BE2C (cell line): Measurements from ENCODE around the gene TGFBR3.

Experiments
- DNase-seq: peaks from one replicate; pipeline ENCODE4 v3.0.0-alpha.2; 2020
- H3K27me3 ChIP-seq: fragments of 250-450 bp; sonication (Bioruptor Pico); 2 replicates; pipeline ENCODE4 v1.5.1; 2020; ENCODE audit warnings: mild to moderate bottlenecking
- H3K36me3 ChIP-seq: fragments of 250-450 bp; sonication (Bioruptor Pico); 2 replicates; pipeline ENCODE4 v1.5.1; 2020; ENCODE audit warnings: mild to moderate bottlenecking
- H3K4me1 ChIP-seq: fragments of 250-450 bp; sonication (Bioruptor Pico); 2 replicates; pipeline ENCODE4 v1.5.1; 2020
- H3K4me3 ChIP-seq: 2 replicates; pipeline ENCODE4 v1.5.1; 2011; ENCODE audit warnings: low read depth, low read length
- H3K9me3 ChIP-seq: fragments of 250-450 bp; sonication (Bioruptor Pico); 2 replicates; pipeline ENCODE4 v1.5.1; 2020
- TF ChIP-seq, protein P1 (sequence below): IDR thresholded peaks from 2 replicates; pipeline ENCODE4 v1.5.1; 2012; ENCODE audit warnings: mild to moderate bottlenecking, low read depth, low read length

The TGFBR3 gene

DNA sequence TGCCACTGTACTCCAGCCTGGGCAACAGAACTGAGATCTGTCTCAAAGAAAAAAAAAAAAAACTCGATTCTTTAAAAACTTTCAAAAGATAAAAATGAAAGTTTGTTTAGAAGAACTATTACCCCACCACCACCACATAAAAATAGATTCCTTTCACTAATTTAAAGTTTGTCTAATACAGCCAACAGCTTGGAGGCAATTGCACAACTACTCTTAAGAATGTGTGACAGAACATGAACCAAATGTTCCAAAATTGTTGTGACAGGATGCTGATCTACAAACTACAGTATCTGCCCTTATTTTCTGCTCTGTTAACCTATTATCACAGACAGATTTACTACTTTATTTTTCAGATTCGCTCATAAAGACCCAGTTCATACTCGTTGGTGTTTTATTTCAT is 5.5 kb upstream of the TGFBR3 start:
- Histone ChIP-seq H3K4me3 (no peak overlapping the region), H3K36me3 (no peaks in the 10 kb centered on the region), H3K9me3 (no peaks in the 10 kb centered on the region), H3K4me1 (no peaks in the 10 kb centered on the region), H3K27me3 (no peaks in the 10 kb centered on the region)
- TF ChIP-seq, protein P1, sequence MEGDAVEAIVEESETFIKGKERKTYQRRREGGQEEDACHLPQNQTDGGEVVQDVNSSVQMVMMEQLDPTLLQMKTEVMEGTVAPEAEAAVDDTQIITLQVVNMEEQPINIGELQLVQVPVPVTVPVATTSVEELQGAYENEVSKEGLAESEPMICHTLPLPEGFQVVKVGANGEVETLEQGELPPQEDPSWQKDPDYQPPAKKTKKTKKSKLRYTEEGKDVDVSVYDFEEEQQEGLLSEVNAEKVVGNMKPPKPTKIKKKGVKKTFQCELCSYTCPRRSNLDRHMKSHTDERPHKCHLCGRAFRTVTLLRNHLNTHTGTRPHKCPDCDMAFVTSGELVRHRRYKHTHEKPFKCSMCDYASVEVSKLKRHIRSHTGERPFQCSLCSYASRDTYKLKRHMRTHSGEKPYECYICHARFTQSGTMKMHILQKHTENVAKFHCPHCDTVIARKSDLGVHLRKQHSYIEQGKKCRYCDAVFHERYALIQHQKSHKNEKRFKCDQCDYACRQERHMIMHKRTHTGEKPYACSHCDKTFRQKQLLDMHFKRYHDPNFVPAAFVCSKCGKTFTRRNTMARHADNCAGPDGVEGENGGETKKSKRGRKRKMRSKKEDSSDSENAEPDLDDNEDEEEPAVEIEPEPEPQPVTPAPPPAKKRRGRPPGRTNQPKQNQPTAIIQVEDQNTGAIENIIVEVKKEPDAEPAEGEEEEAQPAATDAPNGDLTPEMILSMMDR = no peak
- DNase-seq = no peak

DNA sequence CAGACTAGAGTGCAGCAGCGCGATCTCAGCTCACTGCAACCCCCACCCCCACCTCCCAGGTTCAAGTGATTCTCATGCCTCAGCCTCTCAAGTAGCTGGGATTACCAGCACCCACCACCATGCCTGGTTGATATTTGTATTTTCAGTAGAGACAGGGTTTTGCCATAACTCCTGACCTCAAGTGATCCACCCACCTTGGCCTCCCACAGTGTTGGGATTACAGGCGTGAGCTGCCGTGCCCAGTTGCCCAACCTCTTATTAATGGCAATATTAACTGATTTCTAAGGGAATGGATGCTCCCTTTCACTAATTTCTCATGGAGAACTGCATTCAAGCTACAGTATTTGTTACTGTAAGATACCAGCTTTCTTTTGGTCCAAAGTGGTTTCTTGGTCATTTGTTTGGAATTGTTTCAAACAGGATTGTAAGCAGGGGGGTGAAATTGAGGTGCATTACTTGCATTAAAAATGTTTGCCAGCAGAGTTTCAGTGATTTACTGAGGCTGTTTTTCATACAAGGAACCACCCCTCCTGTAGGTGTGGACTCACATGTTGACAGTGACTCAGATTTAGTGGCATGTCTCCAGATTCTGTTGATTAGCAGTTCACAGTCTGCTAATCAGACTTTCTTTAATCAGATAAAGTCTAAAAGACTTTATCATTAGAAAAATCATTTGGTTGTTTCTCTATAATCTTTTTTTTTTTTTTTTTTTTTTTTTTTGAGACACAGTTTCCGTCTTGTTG is 3.9 kb upstream of the TGFBR3 start:
- H3K9me3 ChIP-seq = no peaks in the 10 kb centered on the region
- no peaks in the 10 kb centered on the region for H3K36me3 ChIP-seq
- TF ChIP-seq, protein P1 = no peak
- H3K4me1 ChIP-seq = no peaks in the 10 kb centered on the region
- no peaks in the 10 kb centered on the region for H3K27me3 ChIP-seq
- DNase-seq = no peak
- H3K4me3 ChIP-seq = no peak overlapping the region

DNA sequence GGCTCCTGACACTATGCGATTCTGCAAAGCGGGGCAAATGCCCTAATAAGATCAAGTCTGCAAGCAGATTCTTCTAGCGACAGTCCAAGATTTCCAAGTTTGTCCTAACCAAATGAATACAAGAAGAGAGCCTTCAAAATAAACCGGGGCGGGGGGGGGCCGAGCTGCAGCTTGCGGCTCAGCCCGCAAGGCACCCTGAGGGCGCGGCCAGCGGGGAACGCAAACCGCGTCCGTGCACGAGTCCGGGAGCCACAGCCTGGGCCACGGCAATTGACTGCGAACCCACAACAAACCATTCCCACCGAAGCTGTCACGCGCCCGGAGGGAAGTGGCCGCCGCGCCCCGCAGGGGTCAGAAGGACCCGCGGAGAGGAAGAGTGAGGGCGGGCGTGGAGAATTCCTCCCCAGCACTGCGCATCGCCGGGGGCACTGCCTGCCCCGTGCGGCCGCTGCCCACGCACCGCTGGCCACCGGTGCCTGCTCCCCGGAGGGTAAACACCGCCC is 687 bp downstream of the TGFBR3 start:
- TF ChIP-seq, protein P1 = no peak
- Histone ChIP-seq H3K27me3 (no peaks in the 10 kb centered on the region), H3K4me3 (peak overlapping the region; percentile 65), H3K36me3 (no peaks in the 10 kb centered on the region), H3K9me3 (no peaks in the 10 kb centered on the region), H3K4me1 (no peaks in the 10 kb centered on the region)
- DNase-seq = peak; percentile 10

DNA sequence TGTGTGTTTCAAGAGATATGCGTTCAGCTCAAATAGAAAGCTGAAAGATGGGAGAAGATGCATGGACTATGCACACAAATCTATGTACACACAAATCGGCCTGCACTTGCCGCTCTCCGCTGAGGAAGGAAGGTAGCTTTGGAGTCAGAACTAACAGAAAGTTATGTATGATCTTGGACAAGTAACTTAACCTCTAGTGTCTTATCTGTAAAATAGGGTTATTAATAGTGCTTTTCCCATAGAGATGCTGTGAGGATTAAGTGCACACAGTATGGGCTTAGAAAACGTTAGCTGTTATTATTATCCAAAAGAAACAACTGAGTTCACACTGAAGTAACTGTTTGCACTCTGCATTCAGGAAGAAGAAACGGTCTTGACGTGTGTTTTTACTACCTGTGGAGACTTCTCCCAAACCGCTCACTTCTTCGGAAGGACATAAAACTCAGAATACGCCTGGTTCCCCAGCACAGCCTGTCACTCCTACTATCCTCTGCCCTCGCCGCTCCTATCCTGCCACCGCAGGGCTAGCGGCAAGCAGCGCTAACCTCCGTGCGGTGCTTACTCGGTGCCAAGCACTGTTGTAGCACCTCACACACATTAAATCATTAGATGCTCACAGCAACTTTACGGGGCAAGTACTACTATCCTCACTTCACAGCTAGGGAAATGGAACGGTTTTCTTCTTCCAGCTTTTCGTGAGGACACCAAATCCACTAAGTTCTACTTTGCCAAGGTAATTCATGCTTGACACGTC is 1.3 kb downstream of the TGFBR3 start:
- peak; percentile 7 for DNase-seq
- Histone ChIP-seq H3K9me3 (no peaks in the 10 kb centered on the region), H3K4me3 (peak overlapping the region; percentile 65), H3K27me3 (no peaks in the 10 kb centered on the region), H3K4me1 (no peaks in the 10 kb centered on the region), H3K36me3 (no peaks in the 10 kb centered on the region)
- TF ChIP-seq, protein P1 = no peak

DNA sequence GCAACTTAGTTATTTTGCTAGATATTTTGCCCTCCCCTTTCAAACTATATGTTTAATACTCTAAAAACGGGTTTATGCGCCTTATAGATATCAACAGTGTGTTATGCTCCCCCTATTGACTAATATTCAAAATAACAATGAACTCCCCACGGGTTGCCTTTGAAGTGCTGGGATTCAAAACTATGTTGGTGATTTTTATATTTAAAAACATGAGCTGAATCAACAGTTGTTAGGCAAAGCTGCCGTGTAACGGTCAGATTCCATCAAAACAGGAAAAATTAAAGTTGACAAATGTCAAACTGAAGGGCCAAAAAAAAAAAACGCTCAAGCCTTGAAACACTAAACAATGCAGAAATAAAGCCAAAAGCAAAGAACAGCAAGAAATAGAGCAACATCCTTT is 2.5 kb downstream of the TGFBR3 start:
- DNase-seq = no peak
- H3K27me3 ChIP-seq = no peaks in the 10 kb centered on the region
- TF ChIP-seq, protein P1 = peak; percentile 51

DNA sequence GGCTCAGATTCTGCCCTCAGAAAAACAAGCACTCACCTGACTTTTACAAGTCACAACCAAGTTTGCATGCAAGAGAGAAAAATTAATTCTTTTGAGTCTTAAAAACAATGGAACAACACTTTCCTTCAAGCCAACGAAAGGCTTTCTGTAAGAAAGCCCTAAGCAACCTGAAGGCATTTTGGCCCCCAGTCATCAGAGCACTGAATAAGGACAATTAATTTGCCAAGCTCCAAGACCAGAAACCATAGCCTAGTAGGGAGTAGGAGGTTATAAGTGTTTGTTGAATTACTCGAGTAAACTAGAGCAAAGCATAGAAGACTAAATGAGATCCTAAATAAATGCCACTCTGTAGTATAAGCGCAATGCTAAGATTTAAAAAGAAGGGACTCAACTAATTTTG is 4.7 kb downstream of the TGFBR3 start:
- no peaks in the 10 kb centered on the region for H3K4me1 ChIP-seq
- no peak overlapping the region for H3K4me3 ChIP-seq
- no peak for DNase-seq
- no peaks in the 10 kb centered on the region for H3K9me3 ChIP-seq
- TF ChIP-seq, protein P1 = no peak
- H3K36me3 ChIP-seq = no peaks in the 10 kb centered on the region
- no peaks in the 10 kb centered on the region for H3K27me3 ChIP-seq

More for the DNA sequence above, 2.5 kb downstream of the TGFBR3 start:
- Histone ChIP-seq H3K4me3 (no peak overlapping the region), H3K9me3 (no peaks in the 10 kb centered on the region), H3K36me3 (no peaks in the 10 kb centered on the region), H3K4me1 (no peaks in the 10 kb centered on the region)
